ENCODE results near the gene DRG1. TPM values are rescaled to one million over a fixed set of nuclear protein-coding genes. Genes with fewer than 3 reads are reported as not detected.

DRG1 gene
- polyA plus RNA-seq, 3 donors = 24.7 to 81.3 (median 68.2) TPM

DNA sequence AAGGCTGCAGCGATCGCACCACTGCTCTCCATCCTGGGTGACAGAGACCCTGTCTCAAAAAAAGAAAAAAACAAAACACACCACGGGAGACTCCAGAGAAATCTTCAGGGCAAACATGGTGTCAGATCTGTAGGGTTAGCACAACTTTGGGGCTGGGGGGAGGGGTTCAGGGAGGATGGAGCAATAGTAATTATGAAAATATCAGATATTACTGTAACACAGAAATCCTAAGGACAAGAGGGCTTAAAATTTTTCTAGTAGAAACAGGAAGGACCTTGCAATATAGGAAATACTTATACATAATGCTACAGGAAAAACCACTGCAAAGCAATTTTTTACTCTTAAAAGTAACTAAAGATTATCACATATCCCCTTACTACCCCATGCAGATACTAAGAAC lies 76.4 kb downstream of the DRG1 start:
- Histone ChIP-seq H3K4me3 (replicated peaks in 1 of 3; ENCODE audit: low read depth in 2 of 3, low read length in 3 of 3) (no peak overlapping the region), H4K20me1 (ENCODE audit: insufficient read depth, low read length) (peaks cover 53% of the 10 kb centered on the region), H3K36me3 (replicated peaks in 1 of 2; ENCODE audit: control insufficient read depth in 1 of 2, insufficient read depth in 2 of 2, low read length in 2 of 2) (peaks cover 31 to 80% of the 10 kb centered on the region in 2 donors), H3K27ac (ENCODE audit: low read depth in 1 of 2, low read length in 2 of 2) (peak overlapping the region in 1 of 2 donors; percentile 57), H3K9ac (ENCODE audit: insufficient read depth, low read length, poor library complexity, severe bottlenecking) (no peak overlapping the region), H3K27me3 (ENCODE audit: control insufficient read depth in 2 of 2, insufficient read depth in 2 of 2, low read length in 2 of 2) (no peaks in the 10 kb centered on the region), H3K9me3 (replicated peaks in 1 of 2; ENCODE audit: control insufficient read depth in 1 of 2, insufficient read depth in 1 of 2, low read length in 2 of 2) (no peaks in the 10 kb centered on the region), H2AFZ (ENCODE audit: insufficient read depth, low read depth, low read length, poor library complexity, severe bottlenecking) (no peak overlapping the region), H3K4me1 (ENCODE audit: control insufficient read depth in 1 of 2, insufficient read depth in 2 of 2, low read length in 2 of 2) (peaks cover 0 to 6% of the 10 kb centered on the region in 2 donors), H3K4me2 (replicated peaks; ENCODE audit: extremely low read depth, low read length, poor library complexity, severe bottlenecking) (no peak overlapping the region), H3K79me2 (ENCODE audit: insufficient read depth, low read length) (peaks cover 66% of the 10 kb centered on the region)
- Mint-ChIP-seq H3K9me3 (no peaks in the 10 kb centered on the region), H3K27ac (peak overlapping the region in 4 of 7 donors; percentile 15 to 77 (median 58)), H3K27me3 (ENCODE audit: low read depth in 3 of 3) (peaks cover 0 to 1% (median 0%) of the 10 kb centered on the region in 3 donors), H3K4me1 (peaks cover 10% of the 10 kb centered on the region), H3K4me3 (no peak overlapping the region), H3K36me3 (peaks cover 44 to 67% of the 10 kb centered on the region in 2 donors)
- TF ChIP-seq, protein P1, sequence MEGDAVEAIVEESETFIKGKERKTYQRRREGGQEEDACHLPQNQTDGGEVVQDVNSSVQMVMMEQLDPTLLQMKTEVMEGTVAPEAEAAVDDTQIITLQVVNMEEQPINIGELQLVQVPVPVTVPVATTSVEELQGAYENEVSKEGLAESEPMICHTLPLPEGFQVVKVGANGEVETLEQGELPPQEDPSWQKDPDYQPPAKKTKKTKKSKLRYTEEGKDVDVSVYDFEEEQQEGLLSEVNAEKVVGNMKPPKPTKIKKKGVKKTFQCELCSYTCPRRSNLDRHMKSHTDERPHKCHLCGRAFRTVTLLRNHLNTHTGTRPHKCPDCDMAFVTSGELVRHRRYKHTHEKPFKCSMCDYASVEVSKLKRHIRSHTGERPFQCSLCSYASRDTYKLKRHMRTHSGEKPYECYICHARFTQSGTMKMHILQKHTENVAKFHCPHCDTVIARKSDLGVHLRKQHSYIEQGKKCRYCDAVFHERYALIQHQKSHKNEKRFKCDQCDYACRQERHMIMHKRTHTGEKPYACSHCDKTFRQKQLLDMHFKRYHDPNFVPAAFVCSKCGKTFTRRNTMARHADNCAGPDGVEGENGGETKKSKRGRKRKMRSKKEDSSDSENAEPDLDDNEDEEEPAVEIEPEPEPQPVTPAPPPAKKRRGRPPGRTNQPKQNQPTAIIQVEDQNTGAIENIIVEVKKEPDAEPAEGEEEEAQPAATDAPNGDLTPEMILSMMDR (IDR thresholded peaks at IDR 0.05) = no peak
- intact Hi-C loops (cut with micrococcal nuclease) = no loop called here
- WGBS (ENCODE audit: insufficient coverage) = no CpG with 5 or more reads among the region's 3 CpGs
- DNase-seq = no peak

DNA sequence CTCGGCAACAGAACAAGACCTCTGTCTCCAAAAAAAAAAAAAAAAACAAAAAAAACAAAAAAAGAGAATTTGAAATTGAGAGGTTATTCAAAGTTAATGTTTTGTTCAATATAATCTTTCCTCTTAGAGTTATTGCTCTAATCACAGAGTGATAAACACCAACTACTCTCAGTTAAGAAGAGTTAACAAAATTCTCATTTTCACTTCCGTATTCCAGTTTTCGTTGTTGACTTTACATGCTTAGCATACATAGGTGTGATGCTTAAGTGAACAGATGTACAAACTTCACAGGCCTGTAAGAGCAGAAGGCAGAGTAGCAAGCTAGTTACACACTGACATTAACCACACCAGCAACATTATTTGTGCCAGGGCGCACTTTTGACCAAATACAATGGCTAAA lies 77.9 kb downstream of the DRG1 start:
- intact Hi-C loops (cut with micrococcal nuclease) = no loop called here
- Histone ChIP-seq H3K9ac (ENCODE audit: insufficient read depth, low read length, poor library complexity, severe bottlenecking) (no peak overlapping the region), H2AFZ (ENCODE audit: insufficient read depth, low read depth, low read length, poor library complexity, severe bottlenecking) (no peak overlapping the region), H4K20me1 (ENCODE audit: insufficient read depth, low read length) (peaks cover 57% of the 10 kb centered on the region), H3K79me2 (ENCODE audit: insufficient read depth, low read length) (peaks cover 76% of the 10 kb centered on the region), H3K27ac (ENCODE audit: low read depth in 1 of 2, low read length in 2 of 2) (no peak overlapping the region), H3K27me3 (ENCODE audit: control insufficient read depth in 2 of 2, insufficient read depth in 2 of 2, low read length in 2 of 2) (no peaks in the 10 kb centered on the region), H3K4me3 (replicated peaks in 1 of 3; ENCODE audit: low read depth in 2 of 3, low read length in 3 of 3) (no peak overlapping the region), H3K4me1 (ENCODE audit: control insufficient read depth in 1 of 2, insufficient read depth in 2 of 2, low read length in 2 of 2) (peaks cover 0 to 6% of the 10 kb centered on the region in 2 donors), H3K4me2 (replicated peaks; ENCODE audit: extremely low read depth, low read length, poor library complexity, severe bottlenecking) (no peak overlapping the region), H3K9me3 (replicated peaks in 1 of 2; ENCODE audit: control insufficient read depth in 1 of 2, insufficient read depth in 1 of 2, low read length in 2 of 2) (no peaks in the 10 kb centered on the region), H3K36me3 (replicated peaks in 1 of 2; ENCODE audit: control insufficient read depth in 1 of 2, insufficient read depth in 2 of 2, low read length in 2 of 2) (peaks cover 39 to 80% of the 10 kb centered on the region in 2 donors)
- H3K9me3 Mint-ChIP-seq = no peaks in the 10 kb centered on the region
- peaks cover 46 to 70% of the 10 kb centered on the region in 2 donors for H3K36me3 Mint-ChIP-seq
- no CpG with 5 or more reads among the region's 4 CpGs for WGBS (ENCODE audit: insufficient coverage)
- no peak overlapping the region for H3K4me3 Mint-ChIP-seq
- peaks cover 0 to 1% (median 0%) of the 10 kb centered on the region in 3 donors for H3K27me3 Mint-ChIP-seq (ENCODE audit: low read depth in 3 of 3)
- no peak for DNase-seq
- no peak overlapping the region for H3K27ac Mint-ChIP-seq
- TF ChIP-seq, protein P1 (IDR thresholded peaks at IDR 0.05) = no peak
- H3K4me1 Mint-ChIP-seq = peaks cover 10% of the 10 kb centered on the region

All from CD14-positive monocyte (primary cell).